HG03159 (cell line): Measurements from ENCODE around the gene FAM219A.

Source experiments
- ATAC-seq: cut with Tn5 transposase; IDR thresholded peaks from one replicate; pipeline ENCODE4 v1.9.1; 2021; ENCODE audit warnings: mild to moderate bottlenecking, moderate library complexity; ENCODE audit not compliant: unreplicated experiment

The FAM219A gene

DNA sequence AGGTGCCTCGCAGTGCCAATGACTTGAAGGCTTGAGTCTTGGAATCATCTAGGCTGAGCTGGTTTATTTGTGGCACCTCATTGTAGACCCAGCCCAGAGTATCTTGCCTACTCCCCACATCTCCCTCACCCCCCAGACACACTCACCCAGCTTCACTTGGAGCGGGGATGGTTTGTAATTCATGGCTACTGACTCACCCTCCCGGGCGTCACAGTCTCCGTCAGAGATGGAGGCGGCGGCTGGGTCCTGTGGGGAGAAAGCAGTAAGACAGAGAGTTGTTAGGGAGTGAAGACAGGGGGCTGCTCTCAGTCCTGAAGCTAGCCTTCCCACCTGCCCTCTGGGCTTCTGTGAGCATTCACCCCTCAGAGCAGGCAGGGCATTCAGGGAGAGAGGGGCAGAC, 52.7 kb downstream of the FAM219A start:
- ATAC-seq = no peak

DNA sequence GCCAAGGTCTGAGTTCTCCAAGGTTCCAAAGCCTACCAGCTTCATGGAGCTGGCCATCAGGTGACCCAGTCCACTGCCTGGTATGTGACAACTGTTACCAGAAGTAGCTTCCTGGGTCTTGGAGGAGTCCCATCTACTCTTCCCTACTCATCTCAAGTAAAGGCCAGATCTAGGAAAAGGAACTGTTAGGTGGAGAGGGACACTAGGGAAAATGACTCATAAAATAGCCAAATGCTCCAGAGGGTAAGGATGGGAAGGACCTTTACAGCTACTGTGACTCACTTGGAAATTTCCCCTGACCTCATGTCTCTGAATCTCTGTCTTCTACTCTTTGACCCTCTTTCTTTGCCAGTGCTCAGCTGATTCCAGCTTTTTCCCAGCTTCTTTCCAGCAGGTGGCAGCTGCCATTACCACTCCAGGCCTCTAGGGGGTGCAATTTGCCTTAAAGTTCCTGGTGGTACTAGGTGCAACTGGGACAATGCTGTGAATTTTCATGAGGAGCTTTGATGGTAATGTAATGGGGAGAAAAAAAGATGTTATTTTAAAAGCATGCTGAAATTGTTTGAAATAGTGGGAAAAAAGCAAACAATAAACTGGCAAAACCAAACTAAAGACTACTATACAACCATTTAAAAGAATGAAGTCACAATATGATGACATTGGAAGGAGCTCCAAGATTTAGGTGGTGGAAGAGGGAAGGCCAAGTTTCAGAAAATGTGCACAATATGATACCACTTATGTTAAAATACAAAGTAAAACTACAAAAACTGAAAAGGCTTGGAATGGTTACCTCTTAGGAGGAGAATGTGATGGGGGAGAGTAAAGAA, 54.6 kb downstream of the FAM219A start:
- ATAC-seq = no peak

DNA sequence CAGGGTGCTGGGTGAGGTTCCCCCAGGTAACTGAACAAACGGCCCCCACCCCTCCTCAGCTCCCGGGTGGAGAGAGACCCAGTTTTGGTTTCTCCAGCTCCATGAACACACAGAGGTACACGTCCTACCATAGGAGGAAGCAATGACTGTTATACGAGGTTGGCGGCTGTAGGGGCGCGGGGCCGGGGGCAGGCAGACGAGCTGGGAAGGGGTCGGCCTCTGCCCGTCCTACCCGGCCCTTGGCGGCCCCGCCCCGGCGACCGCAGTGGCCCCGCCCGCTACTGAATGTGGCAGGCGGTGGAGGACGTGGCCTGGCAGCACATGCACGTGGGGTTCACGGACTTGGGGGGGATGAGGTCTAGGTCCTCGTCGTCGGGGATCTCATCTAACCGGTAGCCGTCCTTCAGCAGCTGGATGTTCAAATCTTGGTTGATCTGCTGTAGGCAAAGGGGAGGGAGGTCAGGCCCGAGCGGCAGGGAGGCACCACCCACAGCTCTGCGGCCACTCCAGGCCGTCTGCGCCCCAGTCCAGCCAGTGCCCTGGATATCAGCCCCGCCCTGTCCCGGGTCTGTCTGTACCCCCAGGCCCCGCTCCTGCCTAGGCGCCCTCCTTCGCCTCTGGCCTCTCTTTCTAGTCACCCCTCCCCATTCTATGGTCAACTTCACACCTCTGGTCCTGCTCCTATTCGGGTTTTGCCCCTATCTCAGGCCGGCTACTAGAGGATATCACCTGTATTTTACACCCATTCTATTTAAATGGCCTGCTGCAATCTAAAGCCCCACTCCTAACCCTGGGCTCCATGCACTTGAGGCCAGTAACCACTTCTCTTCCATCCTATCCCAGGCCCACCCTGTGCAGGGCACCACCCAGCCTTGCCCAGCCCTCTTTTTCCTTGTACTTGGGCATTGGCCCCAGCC, 57.4 kb downstream of the FAM219A start:
- no peak for ATAC-seq

DNA sequence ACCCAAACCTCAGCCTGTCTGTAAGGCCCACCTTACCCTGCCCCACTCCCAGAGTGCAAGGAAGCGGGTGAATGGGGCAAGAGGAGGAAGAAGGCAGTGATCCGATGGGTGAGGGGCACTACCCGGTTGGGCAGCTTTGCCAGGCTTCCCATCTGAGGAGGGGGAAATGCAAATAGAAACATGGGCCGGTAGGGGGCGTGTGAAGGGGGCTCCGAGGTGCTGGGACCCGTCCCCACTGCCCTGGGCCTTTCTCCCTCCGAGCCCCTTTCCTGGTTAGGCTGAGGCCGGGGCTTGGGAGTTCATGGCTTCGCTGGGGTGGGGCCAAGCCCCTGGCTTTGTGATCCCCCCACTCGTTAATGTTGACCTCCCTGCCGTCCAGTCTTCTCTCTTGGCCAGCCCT, 58.1 kb downstream of the FAM219A start:
- no peak for ATAC-seq

DNA sequence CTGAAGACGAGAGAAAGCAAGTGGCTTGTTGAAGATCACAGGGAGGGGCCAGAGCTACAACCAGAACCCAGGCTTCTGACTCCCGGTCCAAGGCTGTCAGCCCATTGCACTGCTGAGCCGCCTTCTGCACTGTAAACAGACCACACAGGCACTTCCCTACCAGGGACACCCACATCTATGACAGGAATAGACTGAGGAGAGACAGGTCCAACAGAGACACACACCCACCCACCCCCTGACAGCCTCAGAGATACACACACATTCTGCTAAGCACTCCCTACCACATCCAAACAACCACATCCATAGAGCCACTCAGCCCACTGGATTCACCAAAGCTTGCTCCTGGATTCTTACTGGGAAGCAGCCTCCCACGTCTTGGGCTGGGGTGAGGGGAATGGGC, 58.6 kb downstream of the FAM219A start:
- ATAC-seq = no peak

DNA sequence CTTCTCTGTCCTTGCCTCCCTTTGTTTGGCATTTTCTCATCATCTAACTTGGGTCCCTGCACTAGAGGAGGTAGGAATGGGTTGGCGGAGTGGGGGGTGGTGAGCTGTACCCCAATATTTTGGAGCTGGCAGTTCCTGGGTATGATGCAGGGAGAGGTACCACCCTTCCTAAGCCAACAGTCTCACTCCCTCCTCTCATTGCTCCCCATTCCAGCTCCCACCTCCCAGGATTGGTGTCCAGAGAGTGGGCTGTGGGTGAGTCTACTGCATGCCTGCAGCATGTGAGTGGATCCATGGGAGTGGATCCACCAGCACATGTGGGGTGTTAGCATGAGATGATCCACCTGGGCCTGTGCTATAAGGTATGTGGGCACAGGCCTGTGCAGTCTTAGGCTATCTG, 59.5 kb downstream of the FAM219A start:
- no peak for ATAC-seq

DNA sequence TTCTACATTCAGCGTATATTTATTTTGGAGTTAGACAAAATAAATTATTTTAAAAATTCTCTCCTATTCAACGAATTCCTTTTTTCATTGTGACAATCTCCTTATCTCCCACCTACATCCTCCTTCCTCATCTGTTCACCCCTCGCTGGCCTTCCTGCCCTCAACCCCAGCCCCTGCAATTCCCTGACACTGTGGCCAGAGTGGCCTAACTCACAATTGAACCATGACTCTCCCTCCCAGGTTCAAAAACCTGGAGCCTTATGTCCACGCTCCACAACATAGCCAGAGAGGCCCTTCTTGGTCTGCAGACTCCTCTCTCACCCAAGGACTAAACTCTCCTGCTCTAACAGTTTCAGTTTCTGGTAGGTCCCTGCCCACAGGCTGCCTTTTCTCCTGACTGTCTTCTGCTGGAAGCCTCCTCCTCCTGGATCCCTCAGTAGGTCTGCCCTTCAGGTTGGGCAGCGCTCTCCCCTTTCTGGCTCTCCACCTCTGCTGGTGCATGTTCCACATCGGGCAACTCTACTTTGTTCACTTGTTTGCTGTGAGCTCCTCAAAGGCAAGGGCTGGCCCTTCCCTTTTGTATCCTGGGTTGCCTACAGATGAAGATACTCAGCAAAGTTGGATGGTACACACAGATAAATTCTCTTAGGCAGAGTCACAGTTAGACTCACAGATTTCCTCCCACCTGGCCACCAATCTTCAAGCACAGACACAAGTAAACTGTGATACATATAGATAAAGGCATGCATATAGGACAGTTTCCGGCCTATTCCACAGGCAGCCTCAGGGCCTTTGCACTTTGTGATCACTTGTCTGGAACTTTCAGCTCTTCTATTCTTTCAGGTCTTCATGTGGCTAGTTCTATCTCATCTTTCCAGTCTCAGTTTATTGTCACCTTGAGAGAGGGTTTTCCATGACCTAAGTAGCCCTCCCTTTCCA, 61.8 kb downstream of the FAM219A start:
- no peak for ATAC-seq

DNA sequence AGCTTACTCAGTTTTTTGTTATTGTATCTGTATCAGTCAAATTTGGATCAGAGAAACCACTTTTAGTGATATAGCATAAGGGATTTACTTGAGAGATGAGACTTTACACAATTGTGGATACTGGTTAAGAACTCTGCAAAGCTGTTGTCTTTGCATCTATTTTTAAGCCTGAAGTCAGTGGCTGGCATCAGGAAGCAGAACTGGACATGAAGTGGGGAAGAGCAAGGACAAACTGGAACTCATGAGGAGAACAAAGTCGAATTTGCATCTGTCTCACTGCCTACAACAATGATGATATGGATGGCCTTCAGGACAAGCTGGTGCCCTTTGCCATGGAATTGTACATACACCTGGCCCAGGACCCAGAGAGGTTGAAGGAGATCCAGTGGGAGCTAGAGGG, 65.9 kb downstream of the FAM219A start:
- no peak for ATAC-seq

DNA sequence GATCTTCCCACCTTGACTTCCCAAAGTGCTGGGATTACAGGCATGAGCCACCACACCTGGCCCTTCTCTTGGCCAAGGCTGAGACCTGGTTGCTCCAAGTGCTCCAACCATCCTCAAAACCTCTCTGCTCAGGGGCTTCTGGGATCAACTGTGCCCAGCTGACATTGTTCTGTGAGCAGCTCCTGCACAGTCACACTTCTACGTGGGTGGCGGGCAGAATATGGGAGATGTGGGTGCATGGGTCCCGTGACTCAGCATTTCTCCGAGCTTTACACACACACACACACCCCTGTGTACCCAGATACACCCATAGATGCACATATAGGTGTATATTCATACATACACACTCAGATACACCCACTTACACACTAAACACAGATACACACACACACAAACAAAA, 71.1 kb downstream of the FAM219A start:
- ATAC-seq = no peak

DNA sequence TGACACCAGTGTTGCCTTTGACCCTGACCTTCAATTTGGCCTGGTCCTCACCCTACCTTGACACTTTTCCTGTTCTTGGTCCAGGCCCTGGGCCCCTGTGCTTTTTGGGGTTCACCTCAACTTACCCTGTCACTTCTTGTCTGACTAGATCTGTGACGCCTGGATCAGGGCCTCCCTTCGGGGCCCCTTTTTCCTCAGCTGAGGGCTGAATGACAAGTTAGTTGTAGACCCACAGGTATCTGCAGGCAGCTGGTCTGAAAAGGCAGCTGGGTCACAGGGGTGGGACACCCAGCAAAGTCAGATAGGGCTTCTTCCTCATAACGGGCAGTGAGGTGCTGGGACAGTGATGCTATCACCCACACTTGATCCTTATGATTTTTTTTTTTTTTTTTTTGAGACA, 71.7 kb downstream of the FAM219A start:
- no peak for ATAC-seq

DNA sequence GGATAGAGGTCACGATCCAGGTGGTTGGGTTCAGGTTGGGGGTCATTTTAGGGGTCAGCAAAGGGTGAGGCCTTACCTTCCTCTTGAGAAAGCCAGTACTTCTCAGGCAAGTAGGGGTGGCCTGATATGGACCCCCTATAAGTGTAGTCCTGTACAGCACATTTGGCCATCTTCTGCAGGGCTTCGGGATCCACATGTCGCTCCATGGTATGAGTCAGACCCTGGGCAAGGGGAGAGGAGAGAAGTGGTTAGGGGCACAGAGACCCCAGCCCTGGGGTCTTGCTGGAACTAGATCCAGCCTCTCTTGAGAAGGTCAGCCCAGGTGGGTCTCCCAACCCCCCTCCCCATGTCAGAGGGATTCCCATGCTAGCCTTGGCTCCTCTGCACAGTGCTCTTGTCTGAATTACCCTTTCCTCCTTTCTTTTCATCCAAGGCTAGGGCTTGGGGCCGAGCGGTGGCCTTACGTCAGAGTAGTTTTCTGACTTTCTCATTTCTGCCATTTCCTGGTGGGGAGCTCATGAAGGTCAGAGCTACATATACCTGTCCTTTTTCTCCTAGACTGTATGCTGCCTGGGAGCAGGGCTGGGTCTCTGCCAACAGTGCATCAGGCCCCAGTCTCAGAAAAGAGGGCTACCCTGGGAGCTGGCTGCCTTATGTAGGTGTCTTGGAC, 72.7 kb downstream of the FAM219A start:
- no peak for ATAC-seq

DNA sequence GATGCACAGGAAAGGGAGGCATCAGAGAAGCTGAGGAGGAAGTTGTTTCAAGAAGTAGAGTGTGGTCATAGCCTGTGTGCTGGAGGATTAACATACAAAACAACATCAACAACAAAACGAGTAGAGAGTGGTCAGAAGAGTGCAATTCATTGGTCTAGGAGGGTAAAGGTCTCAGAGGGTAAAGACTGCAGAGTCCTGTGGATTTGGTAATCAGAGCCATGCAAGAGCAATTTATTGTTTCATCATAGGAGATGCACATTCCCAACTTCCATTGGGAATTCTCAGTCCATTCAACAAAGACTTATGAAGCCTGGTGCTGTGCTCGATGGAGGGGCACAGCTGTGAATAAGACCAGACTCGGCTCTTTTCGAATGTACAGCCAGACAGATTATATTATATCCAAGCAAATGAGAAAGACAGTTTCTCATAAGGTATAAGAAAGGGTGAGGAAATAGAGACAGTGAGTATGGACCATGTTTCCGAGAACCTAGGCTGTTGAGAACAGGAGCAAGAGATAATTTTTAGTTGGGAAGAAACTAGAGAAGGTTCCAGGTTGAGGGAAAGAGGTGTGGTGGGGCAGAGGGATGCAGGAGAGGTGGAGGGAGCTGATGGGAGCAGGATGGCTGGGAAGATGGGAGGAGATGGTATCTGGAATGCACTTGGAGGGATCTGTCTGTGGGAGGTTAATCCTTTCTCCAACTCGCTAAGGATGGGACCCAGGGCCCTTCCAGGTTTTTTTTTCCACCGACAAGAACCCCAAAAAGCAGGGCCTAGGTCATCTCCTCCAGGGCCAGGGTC, 73.8 kb downstream of the FAM219A start:
- no peak for ATAC-seq

DNA sequence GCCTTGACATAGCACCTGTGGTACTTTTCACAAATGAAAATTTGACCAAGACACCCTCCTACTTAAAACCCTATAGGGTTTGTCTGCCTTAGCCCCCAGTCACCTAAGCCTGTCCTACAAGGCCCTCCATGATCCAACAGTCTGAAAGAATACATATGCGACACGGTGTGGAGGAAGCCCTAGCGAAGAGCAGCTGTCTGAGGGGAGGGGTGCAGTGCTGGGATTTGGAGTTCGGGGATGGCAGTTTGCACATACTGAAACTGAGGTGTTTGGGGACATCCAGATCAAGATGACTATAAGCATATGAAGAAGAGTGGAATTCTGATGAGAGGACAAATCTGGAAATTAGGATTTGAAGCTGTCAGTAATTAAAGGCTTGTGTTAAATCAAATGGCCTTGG, 74.5 kb downstream of the FAM219A start:
- ATAC-seq = no peak

DNA sequence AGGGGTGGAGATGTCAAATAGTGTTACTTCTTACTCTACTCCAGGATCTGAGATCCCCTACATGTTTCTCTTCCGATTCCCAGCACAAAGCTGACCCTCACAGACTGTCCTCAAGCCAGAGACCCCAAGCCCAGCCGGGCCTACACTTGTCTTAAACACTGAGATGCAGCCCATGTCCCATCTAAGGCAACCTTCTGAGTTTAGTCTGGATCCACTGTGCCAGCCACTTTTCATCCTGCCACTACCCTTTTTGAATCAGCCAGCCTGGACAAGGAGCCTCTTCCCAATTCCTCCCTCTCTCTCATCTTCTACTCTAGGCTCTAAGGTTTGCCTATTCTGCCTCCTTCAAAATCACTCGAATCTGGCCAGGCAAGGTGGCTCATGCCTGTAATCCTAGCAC, 75.5 kb downstream of the FAM219A start:
- no peak for ATAC-seq

DNA sequence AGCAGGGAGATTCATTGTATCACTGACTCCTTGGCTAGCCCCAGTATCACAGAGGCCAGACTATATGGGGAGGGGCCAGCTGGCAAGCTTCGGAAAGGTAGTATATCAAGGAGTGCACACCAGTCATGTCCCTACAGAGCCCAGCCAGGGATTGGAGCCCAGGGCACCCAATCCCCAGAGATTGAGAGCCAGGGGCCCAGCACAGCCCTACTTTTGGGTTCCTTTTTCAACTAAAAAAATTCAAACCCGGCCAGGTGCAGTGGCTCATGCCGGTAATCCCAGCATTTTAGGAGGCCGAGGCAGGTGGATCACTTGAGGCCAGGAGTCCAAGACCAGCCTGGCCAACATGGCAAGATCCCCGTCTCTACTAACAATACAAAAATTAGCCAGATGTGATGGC, 76.3 kb downstream of the FAM219A start:
- ATAC-seq = no peak

DNA sequence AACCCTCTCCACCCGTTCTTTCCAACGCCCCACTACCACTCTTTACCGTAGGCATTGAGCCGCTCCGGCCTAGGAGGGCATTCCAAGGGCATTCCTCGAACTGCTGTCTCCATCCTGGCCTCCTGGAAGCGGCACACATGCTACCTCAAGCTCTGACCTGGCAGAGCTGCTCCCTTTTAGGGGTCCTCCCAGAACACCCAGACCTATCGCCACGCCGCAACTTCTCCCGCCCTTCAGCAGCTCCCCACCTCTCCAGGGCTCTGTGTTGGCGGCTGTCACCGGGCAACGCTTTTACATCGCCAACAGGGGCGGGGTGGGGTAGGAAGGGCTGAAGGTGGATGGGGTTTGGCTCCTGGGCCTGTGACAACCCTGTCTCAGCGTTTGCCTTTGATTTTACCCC, 77.0 kb downstream of the FAM219A start:
- ATAC-seq = no peak

DNA sequence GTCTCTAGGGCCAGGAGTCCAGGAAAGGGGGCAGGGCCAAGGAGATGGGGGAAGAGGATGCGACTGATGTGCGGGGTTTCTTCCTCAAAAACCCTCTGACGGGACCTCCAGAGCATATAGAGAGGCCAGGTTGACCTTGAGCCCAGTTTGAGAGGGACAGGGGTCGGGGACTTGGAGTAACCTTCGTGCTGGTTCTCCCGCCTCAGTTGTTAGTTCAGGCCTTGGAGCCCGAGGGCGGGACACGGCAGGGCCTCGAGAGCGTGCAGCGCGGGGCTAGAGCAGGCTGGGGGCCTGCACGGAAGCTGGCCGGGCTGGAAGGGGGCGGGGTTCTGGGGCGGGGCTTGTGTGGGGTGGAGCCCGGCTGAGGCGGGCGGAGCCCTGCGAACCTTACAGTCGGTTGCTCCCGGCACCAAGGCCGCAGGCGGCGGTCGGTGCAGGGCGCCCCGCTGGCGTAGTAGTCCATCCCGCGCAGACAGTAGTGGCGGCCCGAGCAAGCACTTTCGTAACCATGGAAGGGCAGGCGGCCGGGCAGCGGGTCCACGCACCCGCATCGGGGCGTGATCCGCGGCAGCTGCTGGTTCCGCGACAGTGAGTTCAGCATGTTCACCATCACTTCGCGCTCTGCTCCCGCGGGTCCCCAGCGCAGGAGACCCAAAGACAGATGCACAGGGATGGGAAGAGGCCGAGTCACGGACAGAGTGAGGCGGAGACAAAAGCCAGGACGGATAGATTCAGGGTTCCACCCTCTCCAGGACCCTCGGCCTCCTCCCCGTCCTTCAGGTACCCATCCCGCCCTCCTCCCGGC, 77.7 kb downstream of the FAM219A start:
- ATAC-seq = no peak

DNA sequence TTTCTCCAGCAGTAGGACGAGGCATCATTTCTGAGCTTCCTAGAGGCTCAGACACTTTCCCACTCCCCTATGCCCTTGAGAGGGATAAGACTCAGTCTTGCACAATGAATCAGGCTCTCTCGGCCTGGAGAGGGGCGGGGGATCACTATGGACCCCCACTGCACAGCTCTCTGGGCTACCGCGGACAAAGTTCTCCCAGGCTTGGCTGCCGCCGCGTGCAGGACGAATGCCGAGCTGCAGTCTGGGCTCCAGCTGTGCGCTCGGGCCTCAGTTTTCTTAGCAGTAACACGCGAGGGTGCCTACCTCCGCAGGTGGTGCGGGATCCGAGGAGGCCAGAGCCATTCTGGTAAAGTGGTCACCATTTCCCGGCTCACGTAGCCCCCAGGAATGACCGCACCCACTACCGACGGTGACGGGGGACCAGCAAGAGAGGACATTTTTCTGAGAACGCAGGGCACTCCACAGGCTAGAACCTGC, 78.3 kb downstream of the FAM219A start:
- ATAC-seq = no peak
